Stomach (tissue), 9 donors: Measurements from ENCODE around the gene MSN. TPM values are rescaled to one million over a fixed set of nuclear protein-coding genes. Genes with fewer than 3 reads are reported as not detected.

Experiments used
- DNase-seq, 2 donors: peaks; one replicate each; pipeline versions ENCODE4 v3.0.0 to v3.0.0-alpha.2; 2013 to 2019
- H3K27ac ChIP-seq, 5 donors: fragments of 200-600 bp in 4 of 5; sonication (generic) in 4 of 5; one replicate each; pipeline ENCODE4 v1.5.1; 2013 to 2019; ENCODE audit warnings: mild to moderate bottlenecking in 1 of 5, moderate library complexity in 1 of 5
- H3K27me3 ChIP-seq, 3 donors: fragments of 200-600 bp; sonication (generic); one replicate each; pipeline ENCODE4 v1.5.1; 2017 to 2019; ENCODE audit warnings: mixed run types in 1 of 3
- H3K36me3 ChIP-seq, 4 donors: fragments of 200-600 bp; sonication (generic); 1 replicate in 3 of 4; 2 replicates in 1 of 4; pipeline ENCODE4 v1.5.1; 2016 to 2019
- H3K4me1 ChIP-seq, 4 donors: fragments of 200-600 bp; sonication (generic); one replicate each; pipeline ENCODE4 v1.5.1; 2016 to 2019
- H3K4me3 ChIP-seq, 4 donors: fragments of 200-600 bp; sonication (generic) in 3 of 4; one replicate each; pipeline ENCODE4 v1.5.1; 2016 to 2019; ENCODE audit warnings: mild to moderate bottlenecking in 1 of 4
- H3K9me3 ChIP-seq, 4 donors: fragments of 200-600 bp; sonication (generic); one replicate each; pipeline ENCODE4 v1.5.1; 2016 to 2019
- EP300 ChIP-seq: sonication (generic); formaldehyde crosslinking; IDR thresholded peaks from one replicate; pipeline ENCODE4 v1.6.1; 2017; ENCODE audit warnings: antibody characterized with exemption
- POLR2A ChIP-seq, 4 donors: fragments of 450-650 bp; IDR thresholded peaks; one replicate each; pipeline ENCODE4 v1.6.1; 2016; ENCODE audit warnings: antibody characterized with exemption in 4 of 4, control low read depth in 2 of 4, mild to moderate bottlenecking in 1 of 4, moderate library complexity in 1 of 4
- POLR2AphosphoS5 ChIP-seq, 3 donors: sonication (generic); formaldehyde crosslinking; IDR thresholded peaks; one replicate each; pipeline ENCODE4 v1.6.1; 2016; ENCODE audit warnings: antibody characterized with exemption in 3 of 3
- WGBS, 5 donors: extraction: QIAGEN DNeasy Blood & Tissue Kit in 3 of 5; methylation state at CpG; one replicate each; pipeline versions ENCODE4 v1.1.5 to v1.1.7; 2013 to 2018; 5-methylcytosine and 5-hydroxymethylcytosine counted together
- intact Hi-C: fragments of 100-400 bp; cut with DNase I; formaldehyde crosslinking; loops from one replicate; pipeline ENCODE4 v1.15.1; 2023; ENCODE audit warnings: low total_unique reads
- polyA plus RNA-seq, 3 donors: library from polyadenylated mRNA; stranded (reverse); fragments of 200-250 nt; gene quantifications; one replicate each; pipeline ENCODE4 v1.2.3, GENCODE V29; 2013
- total RNA-seq, 5 donors: library from RNA; depleted of rRNA; stranded (reverse); fragments of >200 nt; gene quantifications; one replicate each; pipeline versions ENCODE4 v1.1.0 to v1.2.3, GENCODE V29; 2014 to 2016
- TF ChIP-seq, protein P1 (sequence below), 7 experiments: fragments of 450-650 bp in 4 of 7; fragments of 200-600 bp in 3 of 7; sonication (generic) in 3 of 7; IDR thresholded peaks; one replicate each; pipeline ENCODE4 v1.5.1; 2016 to 2019; ENCODE audit warnings: antibody characterized with exemption in 7 of 7, control low read depth in 2 of 7, mild to moderate bottlenecking in 1 of 7
- donor health status: healthy with polysubstance abuse.
- donor health status: Bipolar disorder and iron deficiency.
- donor health status: healthy.

MSN gene
- total and polyA plus RNA-seq, 8 donors, result 50.0 to 90.2 (median 73.1) TPM

DNA sequence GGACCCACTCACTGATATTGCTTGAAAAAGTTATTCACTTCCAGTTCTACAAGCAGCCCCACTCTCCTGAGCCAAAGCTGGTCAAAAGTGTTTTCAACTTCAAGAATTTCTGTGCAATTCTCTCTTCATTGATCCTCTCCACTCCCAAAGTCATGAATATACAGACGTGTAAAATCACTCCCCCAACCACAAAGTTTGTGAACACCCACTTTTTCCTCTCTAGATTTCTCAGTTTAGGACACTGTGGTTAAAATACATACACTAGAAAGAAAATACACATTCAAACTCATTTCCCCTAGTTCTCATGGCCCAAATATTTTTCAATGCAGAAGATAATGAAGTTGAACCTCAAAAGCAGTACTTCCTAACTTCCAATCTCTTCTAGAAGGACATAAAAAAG, 116.3 kb downstream of the MSN start:
- no peak overlapping the region for H3K4me3 ChIP-seq
- DNase-seq, result no peak
- TF ChIP-seq POLR2AphosphoS5 (IDR thresholded peaks at IDR 0.05) (no peak), EP300 (no peak), POLR2A (IDR thresholded peaks at IDR 0.05) (no peak)
- TF ChIP-seq, protein P1, sequence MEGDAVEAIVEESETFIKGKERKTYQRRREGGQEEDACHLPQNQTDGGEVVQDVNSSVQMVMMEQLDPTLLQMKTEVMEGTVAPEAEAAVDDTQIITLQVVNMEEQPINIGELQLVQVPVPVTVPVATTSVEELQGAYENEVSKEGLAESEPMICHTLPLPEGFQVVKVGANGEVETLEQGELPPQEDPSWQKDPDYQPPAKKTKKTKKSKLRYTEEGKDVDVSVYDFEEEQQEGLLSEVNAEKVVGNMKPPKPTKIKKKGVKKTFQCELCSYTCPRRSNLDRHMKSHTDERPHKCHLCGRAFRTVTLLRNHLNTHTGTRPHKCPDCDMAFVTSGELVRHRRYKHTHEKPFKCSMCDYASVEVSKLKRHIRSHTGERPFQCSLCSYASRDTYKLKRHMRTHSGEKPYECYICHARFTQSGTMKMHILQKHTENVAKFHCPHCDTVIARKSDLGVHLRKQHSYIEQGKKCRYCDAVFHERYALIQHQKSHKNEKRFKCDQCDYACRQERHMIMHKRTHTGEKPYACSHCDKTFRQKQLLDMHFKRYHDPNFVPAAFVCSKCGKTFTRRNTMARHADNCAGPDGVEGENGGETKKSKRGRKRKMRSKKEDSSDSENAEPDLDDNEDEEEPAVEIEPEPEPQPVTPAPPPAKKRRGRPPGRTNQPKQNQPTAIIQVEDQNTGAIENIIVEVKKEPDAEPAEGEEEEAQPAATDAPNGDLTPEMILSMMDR (IDR thresholded peaks at IDR 0.05), result no peak
- WGBS, 5 donors, result 28 to 100% (median 42%) methylated on average over 1 of the region's 1 CpG
- no peaks in the 10 kb centered on the region for H3K4me1 ChIP-seq
- H3K27ac ChIP-seq, result no peak overlapping the region
- intact Hi-C loops, result no loop called here
- H3K9me3 ChIP-seq, result no peaks in the 10 kb centered on the region
- no peaks in the 10 kb centered on the region for H3K27me3 ChIP-seq
- H3K36me3 ChIP-seq, result no peaks in the 10 kb centered on the region

Other genes with a start within 250 kb of the MSN start
- 10 to 100 TPM in 3 of 5 donors, 1 to 10 TPM in 2; 1.4 to 23.7 (median 19.6) TPM for gene LAS1L, start 132.9 kb upstream of the MSN start, total RNA-seq
- 10 to 100 TPM; 13.8 to 23.0 (median 18.0) TPM for gene LAS1L, start 132.9 kb upstream of the MSN start, polyA plus RNA-seq